ENCODE data around the gene BRSK1.

BRSK1 gene
- total RNA-seq = 1.8 to 7.4 (median 5.0) reads per million in 4 experiments

DNA sequence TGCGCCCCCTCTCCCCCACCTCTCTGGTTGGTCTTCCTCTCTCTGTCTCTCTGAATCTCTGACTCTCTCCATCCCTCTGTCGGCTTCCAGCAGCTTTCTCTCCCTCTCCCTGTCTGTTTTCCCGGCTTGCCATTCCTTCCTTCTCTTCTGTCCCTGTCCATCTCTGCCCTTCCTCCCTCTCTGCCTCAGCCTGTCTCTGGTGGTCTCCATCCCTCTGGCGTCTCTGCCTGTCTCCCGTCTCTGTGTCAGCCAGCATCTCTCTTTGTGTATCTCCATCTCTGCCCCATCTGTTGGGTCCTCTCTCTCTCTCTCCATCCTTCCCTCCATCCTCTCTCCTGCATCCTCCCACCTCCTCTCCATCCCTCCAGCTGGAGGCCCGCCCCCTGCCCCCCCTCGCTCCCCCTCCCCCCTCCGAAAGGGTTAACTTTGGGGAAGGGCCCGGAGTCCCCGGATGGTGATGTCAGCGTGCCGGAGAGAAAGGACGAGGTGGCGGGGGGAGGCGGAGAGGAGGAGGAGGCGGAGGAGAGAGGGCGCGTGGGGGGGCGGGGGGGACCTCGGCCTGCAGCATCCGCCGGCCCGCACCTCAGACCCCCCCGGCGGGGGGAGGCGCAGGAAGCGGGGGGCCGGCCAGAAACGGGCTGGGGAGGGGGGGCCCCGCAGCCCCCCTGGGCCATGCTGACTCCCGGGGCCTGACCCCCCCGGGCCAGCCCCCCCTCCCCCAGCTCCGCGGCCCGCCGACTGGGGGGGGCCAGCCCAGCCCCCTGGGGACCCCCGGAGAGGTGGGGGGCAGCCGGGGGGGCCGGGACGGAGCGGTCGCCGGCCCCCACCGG lies at the start of gene BRSK1:
BRSK1 (plus strand) TSS at position 450 of the 830 bp plus-strand sequence. CDS start 446 bp downstream, outside the sequence.
- peak; percentile 4 for DNase-seq

DNA sequence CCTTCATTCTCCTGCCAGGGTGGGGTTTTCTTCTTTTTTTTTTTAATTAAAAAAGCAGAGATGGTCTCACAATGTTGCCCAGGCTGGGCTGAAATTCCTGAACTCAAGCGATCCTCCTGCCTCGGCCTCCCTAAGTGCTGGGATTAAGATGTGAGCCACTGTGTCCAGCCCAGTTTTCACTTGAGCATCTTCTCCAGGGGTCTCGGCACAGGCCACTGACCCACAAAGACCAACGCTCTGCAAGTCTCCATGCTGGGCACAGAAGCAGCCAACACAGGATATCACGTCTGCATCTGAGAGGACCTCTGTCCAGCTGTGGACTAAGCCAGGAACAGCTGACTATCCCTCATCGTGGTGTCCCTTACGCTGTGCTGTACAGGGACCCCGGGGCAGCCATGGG lies 45.8 kb upstream of the BRSK1 start:
- DNase-seq = no peak

DNA sequence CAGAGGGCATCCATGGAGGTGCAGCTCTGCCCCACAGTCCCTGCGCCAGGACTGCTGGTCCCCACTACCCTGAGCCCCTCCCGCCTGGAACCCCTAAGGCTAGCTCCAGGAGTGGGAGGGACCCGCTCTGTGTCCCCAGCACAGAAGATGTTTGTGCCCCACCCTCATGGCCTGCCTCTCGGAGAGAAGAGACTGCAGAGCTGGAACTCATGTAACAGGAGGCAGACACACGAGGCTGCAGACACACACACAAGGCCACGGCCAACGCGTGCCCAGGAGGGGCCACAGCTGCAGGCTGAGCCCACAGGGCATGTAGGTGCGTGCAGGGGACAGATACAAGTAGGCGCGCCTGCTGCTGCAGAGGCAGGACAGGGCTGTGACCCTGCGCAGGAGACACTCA lies 44.8 kb upstream of the BRSK1 start:
- no peak for DNase-seq

DNA sequence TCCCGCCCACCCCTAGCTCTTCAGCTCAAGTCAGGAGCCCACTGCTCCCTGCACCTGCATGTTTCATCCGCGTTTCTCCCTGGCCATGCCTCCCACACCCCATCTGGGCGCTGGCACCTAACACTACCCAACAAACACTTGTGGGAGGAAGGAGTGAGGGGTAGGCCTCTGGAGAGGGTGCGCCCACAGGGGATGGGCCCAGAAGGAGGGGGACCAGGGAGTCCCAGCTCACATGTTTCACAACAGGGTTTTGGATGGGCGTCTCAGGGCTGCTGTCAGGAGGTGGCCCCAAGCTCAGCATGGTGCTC lies 43.1 kb upstream of the BRSK1 start:
- DNase-seq = no peak

DNA sequence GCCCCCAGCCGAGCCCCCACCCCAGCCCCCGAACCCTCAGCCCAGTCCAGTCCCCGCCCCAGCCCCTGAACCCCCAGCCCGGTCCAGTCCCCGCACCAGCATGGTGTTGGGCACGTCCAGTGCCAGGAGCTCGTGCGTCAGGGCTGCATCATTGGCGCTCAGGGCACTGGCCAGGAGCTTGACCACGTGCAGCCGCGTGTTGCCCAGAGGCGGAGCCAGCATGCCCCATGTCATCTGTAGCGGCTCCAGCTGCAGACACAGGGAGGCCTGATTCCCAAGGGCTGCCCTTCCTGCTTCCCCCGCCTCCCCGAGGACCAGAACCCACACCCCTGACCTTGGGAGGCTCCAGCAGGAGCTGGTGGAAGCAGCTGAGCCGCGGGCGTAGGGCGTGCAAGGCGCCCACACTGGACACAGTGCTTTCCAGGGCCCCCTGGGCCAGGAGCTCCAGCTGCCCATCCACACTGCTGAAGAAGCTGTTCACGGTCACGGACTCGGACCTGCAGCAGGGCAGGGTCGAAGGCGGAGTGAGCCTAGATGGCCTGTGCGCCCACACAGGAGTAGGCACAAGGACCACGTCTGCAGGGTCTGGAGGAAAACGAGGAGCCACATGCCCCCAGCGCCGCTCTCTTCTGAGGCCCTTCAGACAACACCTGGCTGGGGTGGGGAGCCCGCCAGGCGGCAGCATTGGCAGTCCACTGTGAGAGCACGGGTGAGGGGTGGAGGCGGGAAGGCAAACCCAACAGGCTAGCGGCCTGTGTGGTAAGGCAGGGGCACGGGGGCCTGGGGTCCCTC lies 42.5 kb upstream of the BRSK1 start:
- no peak for DNase-seq

DNA sequence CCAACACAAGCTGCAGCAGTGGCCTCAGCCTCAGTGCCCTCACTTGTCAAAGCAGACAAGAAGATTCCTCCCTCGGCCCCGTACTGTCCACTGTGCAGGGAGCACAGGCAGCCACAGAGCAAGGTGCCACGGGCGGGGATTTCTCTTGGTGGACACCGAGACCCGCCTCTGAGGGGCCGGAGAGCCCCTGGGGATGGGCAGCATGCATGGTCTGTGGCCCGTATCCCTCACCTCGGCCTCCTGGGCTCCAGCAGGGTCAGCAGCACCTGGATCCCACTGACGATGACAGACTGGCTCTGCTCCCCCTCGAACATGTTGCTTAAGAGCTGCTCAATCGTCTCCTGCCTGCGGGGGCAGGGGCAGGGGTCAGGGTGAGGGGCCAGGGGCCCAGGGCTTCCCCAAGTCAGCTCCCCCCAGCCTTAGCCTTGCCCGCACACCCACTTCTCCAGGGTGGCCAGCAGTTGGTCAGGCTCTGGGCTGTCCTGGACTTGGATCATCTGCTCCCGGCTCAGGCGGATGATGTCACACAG lies 41.8 kb upstream of the BRSK1 start:
- DNase-seq = no peak

DNA sequence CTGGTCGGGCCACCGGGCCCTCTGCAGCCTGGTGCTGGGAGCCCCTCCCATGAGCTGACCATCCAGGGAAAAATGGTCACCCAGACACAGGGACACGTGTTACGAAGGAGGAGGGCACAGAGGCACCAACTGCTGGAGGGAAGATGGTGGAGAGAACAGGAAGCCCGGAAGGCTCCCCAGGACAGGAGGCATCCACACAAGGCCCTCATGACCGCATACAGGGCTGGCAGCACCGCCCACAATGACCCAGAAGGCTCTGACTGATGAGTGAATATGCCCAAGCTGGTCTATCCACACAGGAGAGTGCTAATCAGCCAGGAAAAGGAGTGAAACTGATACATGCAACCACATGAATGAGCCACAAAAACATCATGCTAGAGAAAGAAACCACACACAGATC lies 41.3 kb upstream of the BRSK1 start:
- no peak for DNase-seq

DNA sequence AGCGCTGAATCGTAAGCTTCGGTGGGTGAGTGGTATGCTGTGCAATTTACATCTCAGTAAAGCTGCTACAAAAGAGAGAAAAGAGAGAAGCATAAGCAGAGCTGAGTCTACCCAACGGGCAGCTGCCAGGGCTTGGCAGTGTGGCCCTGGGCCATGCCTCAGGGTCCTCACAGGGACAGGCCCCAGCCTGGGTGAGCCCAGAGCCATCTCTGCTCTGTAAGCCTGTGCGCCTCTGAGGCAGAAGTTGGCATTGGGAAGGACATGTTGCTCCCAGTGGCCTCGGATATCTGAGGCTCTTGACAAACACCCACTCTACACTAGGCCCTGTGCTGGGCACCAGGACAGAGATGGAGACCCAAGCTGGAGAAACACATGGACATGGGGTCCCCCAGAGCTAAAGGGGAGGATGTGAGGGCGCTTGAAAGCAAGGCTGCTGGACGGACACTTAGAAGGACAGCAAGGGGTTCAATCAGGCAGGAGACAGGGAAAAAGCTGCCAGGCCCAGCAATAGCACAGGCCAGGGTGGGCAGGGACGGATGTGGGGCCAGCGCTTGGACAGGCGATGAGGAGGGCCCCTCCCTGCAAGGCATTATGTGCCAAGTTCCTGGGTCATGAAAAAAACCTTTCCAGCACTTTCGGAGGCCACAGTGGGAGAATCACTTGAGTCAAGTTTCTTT lies 39.7 kb upstream of the BRSK1 start:
- DNase-seq = no peak

DNA sequence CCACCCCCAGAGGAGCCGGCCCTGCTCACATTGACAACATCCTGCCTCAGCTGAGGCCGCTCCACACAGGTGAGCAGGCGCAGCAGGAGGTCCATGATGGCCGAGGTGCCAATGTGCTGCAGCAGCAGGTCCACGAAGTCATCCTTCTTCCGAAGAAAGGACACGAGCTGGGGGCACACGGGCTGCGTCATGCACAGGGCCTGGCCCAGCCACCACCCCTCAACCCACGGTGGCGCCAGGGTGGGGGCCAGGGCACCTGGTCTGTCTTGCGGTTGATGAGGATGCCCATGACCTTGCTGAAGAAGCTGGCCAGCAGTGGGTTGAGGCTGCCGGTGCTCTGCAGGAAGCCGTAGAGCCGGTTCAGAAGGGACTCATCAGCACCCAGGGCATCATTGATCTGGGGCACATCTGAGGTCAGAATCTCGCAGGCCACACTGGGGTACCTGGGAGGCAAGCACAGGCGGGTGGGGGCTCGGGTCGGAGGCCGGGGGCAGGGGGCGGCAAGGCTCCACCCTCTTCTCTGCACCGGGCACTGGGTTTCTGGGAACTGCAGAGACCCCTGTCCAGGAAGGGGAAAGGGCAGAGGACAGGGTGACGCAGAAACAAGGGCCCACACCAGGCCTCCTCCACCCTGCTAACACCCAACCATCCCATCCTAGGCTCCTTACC lies 38.4 kb upstream of the BRSK1 start:
- DNase-seq = no peak

DNA sequence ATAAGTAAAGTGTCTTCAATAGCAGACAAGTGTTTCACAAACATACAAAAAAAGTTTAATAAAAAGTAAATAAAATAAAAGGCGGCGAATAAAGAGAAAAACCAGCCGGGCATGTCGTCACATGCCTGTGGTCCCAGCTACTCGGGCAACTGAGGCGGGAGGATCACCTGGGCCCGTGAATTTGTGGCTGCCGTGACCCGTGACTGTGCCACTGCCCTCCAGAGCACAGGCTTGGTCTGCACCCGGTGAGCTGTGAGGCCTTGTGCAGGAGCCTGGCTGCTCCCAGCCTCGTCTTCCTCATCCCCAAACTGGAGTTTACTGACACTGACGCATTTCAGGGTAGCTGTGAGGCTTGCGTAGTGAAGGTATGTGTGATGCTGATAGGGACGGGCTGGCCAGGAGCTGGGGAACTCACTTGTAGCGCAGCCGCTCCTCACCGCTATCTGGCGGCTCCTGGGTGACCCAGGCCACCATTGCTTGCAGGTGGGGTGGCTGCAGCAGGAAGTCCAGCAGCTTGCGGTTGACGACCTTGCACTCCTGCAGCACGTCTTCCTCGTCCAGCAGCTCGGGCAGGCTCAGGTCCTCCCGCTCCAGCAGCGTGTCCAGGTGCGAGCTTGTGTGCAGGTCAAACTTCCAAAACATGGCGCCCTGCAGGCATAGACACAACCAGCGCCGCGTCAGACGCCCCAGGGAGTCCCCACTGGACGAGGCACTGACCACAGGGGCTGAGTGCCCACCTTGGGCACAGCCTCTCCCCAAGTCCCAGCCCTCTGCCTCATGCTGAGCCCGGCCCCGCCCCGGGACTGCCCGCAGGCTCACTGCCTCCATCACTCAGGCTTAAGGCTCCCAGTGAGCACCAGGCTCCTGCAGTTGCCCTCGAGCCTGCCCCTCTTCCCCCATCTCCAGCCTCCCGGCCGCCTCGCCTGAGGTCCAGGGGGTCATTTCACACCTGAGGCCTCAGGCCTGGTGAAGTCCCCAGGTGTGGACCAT lies 37.0 kb upstream of the BRSK1 start:
- DNase-seq = no peak

DNA sequence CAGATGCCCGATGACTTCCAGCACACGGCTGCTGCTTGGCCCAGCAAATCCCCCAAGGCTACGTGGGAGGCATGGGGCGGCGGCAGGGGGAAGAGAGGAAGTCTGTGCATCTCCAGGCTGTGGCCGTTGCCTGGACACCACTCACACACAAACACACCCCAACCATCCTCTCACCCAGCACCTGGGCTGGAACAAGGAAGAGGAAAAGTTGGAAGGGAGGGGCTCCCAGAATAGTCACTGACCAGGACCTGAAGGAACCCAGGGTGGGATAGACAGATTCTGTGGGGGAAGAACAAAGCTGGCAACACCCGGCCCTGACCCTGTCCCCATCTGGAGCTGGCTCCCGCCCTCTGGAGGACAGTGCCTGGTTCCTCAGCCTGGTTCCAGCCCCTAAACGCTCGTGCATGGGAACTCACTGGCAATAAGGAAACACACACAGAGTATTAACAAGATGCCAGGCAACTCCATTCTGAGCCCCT lies 36.1 kb upstream of the BRSK1 start:
- DNase-seq = no peak

DNA sequence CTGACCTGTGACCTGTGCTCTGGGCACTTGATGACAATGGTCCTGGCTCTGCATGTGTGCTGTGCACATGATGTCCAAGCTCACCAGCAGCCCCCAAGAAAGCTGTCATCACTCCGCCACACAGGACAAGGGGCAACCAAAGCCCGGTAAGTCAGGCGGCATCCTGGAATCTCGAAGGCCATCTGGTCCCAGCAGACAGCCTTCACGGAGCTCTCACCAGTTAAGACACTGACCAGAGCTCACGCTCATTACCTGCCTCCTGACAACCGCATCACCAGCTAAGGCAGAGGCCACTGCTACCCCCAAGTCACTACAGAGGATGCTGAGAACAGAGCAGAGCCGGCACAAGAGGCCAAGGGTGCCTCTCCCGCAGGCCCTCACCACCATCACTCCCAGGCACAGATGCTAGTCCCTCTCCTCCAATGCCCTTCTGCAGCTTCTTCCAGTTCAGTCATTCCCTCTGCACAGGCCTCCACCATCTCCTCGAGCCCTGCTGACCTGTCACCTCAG lies 35.6 kb upstream of the BRSK1 start:
- DNase-seq = no peak

DNA sequence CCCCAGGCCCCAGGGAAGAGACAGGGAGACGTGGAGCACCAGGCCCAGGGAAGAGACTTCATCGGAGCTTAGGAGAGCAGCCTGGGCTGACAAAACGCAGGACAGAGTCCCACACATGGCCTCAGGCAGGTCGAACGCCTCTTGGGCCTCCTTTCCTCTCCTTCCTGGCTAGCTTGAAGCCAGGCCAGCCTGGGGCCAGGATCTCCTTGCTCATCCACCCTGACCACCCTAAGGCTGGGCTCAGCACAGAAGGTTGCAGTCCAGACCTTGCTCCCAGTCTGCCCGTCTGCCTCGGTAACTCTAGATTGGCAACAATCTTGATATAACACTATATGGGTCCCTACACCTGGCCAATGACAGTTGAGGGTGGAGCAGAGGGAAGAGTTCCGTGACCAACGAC lies 35.1 kb upstream of the BRSK1 start:
- DNase-seq = no peak

DNA sequence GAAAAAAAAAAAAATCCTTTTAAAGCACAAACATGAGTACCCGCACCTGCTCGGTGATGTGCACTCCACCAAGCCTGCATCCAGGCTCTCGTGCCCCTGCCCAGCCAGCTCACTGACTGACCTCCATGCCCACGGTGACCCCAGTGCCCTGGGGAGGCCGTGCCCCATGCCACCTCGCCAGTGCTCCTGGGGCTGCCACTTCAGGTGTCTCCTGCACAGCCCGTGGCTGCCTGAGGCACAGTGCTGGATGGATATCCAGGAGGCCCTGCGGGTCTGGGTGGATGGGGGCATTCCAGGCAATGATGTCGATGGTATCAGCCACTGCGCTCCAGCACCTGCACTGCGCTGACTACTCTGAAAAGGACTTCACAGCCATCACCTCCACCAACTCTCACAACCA lies 34.0 kb upstream of the BRSK1 start:
- DNase-seq = no peak

DNA sequence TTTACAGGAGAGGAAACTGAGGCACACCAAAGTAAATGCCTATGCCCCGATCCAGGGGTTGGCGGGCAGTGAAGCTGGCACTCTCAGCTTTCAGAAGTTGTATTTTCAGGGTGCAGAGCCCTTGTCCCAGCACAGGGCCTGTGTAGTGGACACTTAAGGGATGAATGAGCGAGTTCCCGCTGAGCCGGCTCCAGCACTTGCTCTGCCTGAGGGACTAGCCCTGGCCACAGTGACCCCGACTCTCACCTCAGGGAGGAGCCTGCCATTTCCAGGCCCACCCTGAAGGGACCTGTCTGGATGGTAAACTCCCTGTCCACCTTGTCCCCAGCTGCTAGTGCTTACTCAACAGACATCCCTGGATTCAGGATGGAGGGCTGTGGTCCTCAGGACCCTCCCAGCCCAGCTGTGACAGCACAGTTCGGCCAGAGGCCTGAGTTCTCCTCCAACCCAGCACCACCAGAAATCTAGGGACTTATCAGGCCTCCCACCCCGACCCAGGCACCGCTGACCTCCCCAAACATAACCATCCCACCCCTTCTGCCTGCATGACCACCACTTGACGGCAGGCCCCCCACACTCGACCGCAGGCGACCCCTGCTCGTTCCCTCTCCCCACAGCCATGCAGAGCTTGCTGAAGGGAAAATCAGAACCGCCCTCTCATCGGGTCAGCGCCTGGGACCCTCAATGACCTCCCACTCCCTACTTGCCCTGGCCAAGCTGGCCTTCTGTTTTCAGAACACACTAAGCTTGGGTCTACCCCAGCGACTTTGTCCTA lies 33.3 kb upstream of the BRSK1 start:
- no peak for DNase-seq

DNA sequence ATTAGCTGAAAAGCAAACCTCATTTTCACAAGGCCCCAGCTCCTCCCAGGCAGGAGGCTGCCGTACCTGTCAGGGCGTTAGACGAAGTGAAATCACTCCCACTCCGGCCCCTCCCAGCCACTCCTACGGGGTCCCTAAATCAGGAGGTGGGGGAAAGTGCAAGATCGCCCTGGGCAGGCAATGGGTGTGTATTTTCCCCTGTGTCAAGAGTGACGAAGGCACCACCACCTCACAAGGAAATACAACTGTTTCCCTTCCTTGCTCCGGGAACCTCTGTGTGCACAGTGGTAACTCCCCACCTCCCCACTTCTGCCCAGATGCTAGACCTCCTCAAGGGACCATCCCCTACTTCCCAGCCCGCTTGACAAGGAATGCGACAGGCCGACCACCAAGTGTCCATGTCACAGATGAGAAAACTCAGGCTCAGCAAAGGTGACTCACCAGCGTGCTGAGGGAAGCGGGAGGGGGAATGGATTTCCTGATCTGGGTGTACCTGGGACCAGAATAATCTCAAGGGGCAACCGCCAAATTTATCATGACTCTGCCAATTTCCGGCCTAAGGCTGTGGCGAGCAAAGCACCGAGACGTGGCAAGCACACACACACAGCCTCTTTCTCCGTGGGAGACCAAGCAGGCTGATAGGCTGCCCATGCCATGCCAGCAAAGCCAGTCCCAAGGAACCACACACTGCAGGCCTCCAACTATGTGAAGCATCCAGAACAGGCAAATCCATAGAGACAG lies 32.3 kb upstream of the BRSK1 start:
- DNase-seq = no peak

DNA sequence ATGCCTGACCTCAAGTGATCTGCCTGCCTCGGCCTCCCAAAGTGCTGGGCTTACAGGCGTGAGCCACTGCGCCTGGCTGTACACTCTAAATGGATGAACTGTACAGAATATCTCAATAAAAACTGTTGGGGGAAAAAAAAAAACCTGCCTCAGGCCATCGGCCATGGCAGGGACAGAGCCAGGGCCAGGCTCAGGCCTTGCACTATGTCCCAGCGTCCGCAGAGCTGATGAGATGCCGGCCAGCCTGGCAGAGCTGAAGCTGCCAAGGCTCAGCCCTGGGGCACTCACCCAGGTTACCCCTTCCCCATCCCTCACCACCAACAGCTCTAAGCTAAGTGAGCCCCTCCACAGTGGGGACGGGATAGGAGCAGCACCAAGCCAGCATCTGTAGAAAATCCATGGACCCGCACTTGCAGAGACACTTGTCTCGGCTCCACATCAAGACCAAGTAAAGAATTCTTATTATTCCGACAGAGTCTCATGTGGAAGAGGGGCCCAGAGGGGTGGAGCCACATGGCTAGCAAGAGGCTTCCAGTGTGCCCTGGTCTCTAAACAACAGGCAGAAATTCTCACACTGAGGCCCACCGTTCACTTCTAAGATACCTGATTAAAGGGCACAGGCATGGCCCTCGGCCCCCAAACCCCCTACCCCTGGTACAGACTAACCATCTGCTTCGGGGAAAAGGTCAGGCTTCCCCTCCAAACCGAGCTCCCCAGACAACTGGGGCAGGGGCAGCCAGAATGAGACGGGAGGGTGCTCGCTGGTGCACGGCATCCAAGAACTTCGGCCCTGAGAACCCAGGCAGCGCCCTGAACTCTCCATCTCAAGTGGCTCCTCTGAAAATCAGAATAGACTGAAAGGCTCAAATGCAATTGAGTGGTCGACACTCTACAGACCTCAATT lies 30.8 kb upstream of the BRSK1 start:
- no peak for DNase-seq

DNA sequence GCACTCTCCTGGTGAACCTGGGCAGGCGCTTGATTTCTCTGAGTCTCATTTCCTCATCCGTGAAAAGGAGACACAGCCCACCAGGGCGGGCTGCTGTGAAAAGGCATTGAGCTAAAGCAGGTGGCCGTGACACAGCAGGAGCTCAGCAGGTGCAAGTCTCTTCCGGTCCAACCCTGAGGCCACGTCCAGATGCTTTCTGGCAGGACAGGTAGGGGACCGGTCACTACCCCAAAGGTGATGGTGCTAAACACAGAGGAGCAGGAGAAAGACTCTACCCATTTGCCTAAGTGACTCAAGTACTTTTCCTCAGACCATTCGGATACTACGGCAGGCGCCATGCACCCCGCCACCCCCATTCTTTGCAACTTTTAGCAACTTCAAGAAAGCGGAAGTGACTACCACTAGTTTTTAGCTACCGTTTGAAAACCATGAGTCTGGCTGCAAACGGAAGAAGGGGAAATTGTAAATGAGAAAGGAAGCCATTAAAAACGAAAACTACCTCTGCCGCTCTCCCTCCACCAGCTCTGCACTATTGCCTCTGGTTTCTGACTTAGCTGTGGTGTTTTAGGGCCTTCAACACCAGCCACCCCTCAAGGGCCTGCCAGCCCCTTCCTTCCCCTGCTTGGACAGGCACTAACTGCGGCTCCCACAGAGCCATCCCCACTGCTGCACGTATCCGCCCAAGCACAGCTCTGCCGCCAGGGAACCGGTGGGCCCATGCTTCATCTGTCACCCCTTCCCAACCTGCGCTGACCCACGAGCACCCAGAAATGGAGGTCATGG lies 29.8 kb upstream of the BRSK1 start:
- DNase-seq = peak; percentile 48
